ENCODE data around the gene TNFSF9. TPM values are rescaled to one million over a fixed set of nuclear protein-coding genes. Genes with fewer than 3 reads are reported as not detected.

TNFSF9 gene
- total and polyA plus RNA-seq, 2 of the 8 experiments (the other 6 are each of a cell fraction or from before 2014, with no cell fraction given): 1.7 to 4.4 TPM

DNA sequence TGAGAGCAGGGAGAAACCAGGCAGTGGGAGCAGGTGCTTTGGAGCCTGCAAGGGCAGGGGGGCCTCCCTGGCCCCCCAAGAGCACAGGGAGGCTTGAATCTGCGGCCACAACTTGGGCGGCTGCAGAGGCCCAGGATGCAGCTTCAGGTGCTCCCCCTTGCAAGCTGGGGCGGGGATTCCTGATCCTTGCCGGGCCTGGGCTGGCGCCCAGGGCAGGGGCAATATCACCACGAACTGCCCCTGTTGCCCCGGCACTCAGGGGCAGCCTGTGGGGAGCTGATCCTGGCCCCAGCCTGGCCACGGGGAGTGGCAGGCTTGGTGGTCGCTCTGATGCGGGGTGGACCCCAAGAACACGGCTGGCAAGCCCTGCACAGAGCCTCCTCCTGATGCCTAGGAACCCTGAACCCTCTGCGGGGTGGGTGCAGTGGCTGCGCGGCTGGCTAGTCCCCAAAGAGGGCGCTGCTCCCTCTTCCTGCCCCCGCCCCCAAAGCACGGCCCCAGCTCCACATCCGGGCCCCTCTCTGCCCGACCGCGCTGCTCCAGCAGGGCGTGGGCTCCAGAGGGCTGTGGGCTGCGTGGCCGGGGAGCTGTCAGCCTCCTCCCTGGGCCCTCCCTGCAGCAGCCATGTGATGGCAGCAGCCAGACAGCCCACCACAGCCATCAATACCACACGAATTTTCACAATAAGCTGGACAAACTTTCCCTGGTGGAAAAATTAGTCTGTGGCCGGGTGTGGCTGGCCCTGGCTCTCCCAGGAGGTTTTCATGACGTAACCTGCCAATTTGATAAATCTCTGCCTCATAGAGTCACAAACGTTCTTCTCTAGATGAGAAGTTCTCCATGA, 21.0 kb downstream of the TNFSF9 start (continued):
- no peak for TF ChIP-seq GTF2F1 (IDR thresholded peaks at IDR 0.05; ENCODE audit: borderline replicate concordance, low read depth, low read length)
- TF ChIP-seq SUZ12 (IDR thresholded peaks at IDR 0.05; ENCODE audit: low read length): no peak
- TF ChIP-seq CTBP2 (IDR thresholded peaks at IDR 0.05; ENCODE audit: borderline replicate concordance, insufficient read depth, insufficient read length, low read length): no peak
- no peak for TF ChIP-seq TAF7 (optimal IDR thresholded peaks at IDR 0.05; ENCODE audit: borderline replicate concordance, low read depth, low read length)
- TF ChIP-seq CREB1 (IDR thresholded peaks at IDR 0.05): peak; percentile 53; the same call in 1 of the 2 replicates
- TF ChIP-seq CBX5 (IDR thresholded peaks at IDR 0.05; ENCODE audit: low read depth, low read length): no peak
- TF ChIP-seq YY1 (IDR thresholded peaks at IDR 0.05; ENCODE audit: low read depth, low read length): no peak
- no peak for TF ChIP-seq JUND (IDR thresholded peaks at IDR 0.05; ENCODE audit: low read length)
- TF ChIP-seq ZNF274 (IDR thresholded peaks at IDR 0.05; ENCODE audit: borderline replicate concordance, extremely low read depth, low read length): no peak
- no peak for TF ChIP-seq RFX5 (IDR thresholded peaks at IDR 0.05; ENCODE audit: borderline replicate concordance, low read depth, low read length)
- TF ChIP-seq CTCF (IDR thresholded peaks at IDR 0.05; ENCODE audit: control extremely low read depth in 1 of 3, insufficient read depth in 1 of 3, low read depth in 1 of 3, low read length in 3 of 3): peak; percentile 68 to 84 (median 70)
- no peak for TF ChIP-seq POU5F1 (IDR thresholded peaks at IDR 0.05; ENCODE audit: low read depth, low read length)
- TF ChIP-seq PHF8 (conservative IDR thresholded peaks at IDR 0.05; ENCODE audit: low read depth, low read length): no peak
- peak in 1 of 2 experiments; percentile 87; a peak in 2 of 4 replicates for TF ChIP-seq HDAC2 (IDR thresholded peaks at IDR 0.05; ENCODE audit: borderline replicate concordance in 1 of 2, low read depth in 2 of 2, low read length in 2 of 2)
- TF ChIP-seq KDM5A (IDR thresholded peaks at IDR 0.05; ENCODE audit: low read length): no peak
- TF ChIP-seq EP300 (IDR thresholded peaks at IDR 0.05; ENCODE audit: borderline replicate concordance in 1 of 2, low read depth in 2 of 2, low read length in 2 of 2): no peak; a peak in 1 of 3 replicates
- no peak for TF ChIP-seq TAF1 (IDR thresholded peaks at IDR 0.05; ENCODE audit: low read depth, low read length)
- TF ChIP-seq SP1 (IDR thresholded peaks at IDR 0.05; ENCODE audit: low read depth, low read length): no peak
- TF ChIP-seq ASH2L (IDR thresholded peaks at IDR 0.05; ENCODE audit: low read length): peak; percentile 23

All from H1 (cell line).